ENCODE measurements around the gene SERF2.

DNA sequence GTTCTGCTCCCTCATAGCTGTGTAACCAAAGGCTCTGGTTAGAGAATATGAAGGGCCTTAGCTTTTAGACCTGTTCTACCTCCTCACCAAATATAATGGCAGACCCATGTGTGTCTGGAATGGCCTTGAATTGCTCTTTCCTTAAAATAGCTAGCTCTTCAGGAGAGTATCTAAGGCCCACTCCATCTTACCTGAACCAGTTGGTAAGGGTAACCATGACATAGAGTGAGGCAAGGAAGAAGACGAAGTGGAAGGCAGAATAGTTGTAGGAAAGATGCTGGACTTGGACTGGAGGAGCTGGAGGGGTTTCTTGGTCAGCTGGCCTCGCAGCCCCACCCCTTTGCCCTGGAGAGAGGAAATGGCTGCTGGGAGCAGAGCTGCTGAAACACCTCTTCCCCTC lies 3.1 kb downstream of the SERF2 start:
- TF ChIP-seq POLR2A (IDR thresholded peaks at IDR 0.05): no peak
- TF ChIP-seq, protein P1, sequence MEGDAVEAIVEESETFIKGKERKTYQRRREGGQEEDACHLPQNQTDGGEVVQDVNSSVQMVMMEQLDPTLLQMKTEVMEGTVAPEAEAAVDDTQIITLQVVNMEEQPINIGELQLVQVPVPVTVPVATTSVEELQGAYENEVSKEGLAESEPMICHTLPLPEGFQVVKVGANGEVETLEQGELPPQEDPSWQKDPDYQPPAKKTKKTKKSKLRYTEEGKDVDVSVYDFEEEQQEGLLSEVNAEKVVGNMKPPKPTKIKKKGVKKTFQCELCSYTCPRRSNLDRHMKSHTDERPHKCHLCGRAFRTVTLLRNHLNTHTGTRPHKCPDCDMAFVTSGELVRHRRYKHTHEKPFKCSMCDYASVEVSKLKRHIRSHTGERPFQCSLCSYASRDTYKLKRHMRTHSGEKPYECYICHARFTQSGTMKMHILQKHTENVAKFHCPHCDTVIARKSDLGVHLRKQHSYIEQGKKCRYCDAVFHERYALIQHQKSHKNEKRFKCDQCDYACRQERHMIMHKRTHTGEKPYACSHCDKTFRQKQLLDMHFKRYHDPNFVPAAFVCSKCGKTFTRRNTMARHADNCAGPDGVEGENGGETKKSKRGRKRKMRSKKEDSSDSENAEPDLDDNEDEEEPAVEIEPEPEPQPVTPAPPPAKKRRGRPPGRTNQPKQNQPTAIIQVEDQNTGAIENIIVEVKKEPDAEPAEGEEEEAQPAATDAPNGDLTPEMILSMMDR (IDR thresholded peaks at IDR 0.05): no peak
- no peak for TF ChIP-seq EP300 (IDR thresholded peaks at IDR 0.05)
